Fibroblast of lung (primary cell): Measurements from ENCODE around the gene ARMH4. TPM values are rescaled to one million over a fixed set of nuclear protein-coding genes. Genes with fewer than 3 reads are reported as not detected.

Experiments used
- DNase-seq, 2 donors: peaks; one replicate each; pipeline versions ENCODE4 v3.0.0 to v3.0.0-alpha.2; 2010; ENCODE audit warnings: low read depth in 2 of 2
- H2AFZ ChIP-seq: 2 replicates; pipeline ENCODE4 v1.5.1; 2012; ENCODE audit warnings: low read length, control low read depth, inconsistent platforms
- H3K27ac ChIP-seq: 2 replicates; pipeline ENCODE4 v1.5.1; 2011; ENCODE audit warnings: low read length, control low read depth; ENCODE audit not compliant: insufficient read depth
- H3K27me3 ChIP-seq: 2 replicates; pipeline ENCODE4 v1.5.1; 2011; ENCODE audit warnings: mild to moderate bottlenecking, low read length; ENCODE audit not compliant: control insufficient read depth, insufficient read depth
- H3K36me3 ChIP-seq: 2 replicates; pipeline ENCODE4 v1.5.1; 2011; ENCODE audit warnings: low read length; ENCODE audit not compliant: control insufficient read depth, insufficient read depth
- H3K4me1 ChIP-seq: 2 replicates; pipeline ENCODE4 v1.5.1; 2011; ENCODE audit warnings: low read length; ENCODE audit not compliant: control insufficient read depth, insufficient read depth; ENCODE audit errors: extremely low read depth
- H3K4me2 ChIP-seq: 2 replicates; pipeline ENCODE4 v1.5.1; 2011; ENCODE audit warnings: low read length, control low read depth; ENCODE audit not compliant: insufficient read depth; ENCODE audit errors: extremely low read depth
- H3K4me3 ChIP-seq, 4 experiments: fragments of 200-600 bp in 1 of 4; sonication (generic) in 1 of 4; replicated peaks in 1 of 4; 2 replicates each; pipeline ENCODE4 v1.5.1; 2011 to 2016; ENCODE audit warnings: low read length in 4 of 4, low read depth in 3 of 4, mild to moderate bottlenecking in 3 of 4, control low read depth in 2 of 4, inconsistent platforms in 1 of 4, mixed read lengths in 1 of 4; ENCODE audit not compliant: insufficient read depth in 1 of 4; ENCODE audit errors: control extremely low read depth in 1 of 4
- H3K79me2 ChIP-seq: 2 replicates; pipeline ENCODE4 v1.5.1; 2012; ENCODE audit warnings: mild to moderate bottlenecking, low read length, inconsistent platforms; ENCODE audit not compliant: control insufficient read depth, insufficient read depth
- H3K9ac ChIP-seq: 2 replicates; pipeline ENCODE4 v1.5.1; 2011; ENCODE audit warnings: mild to moderate bottlenecking, low read length, control low read depth; ENCODE audit not compliant: insufficient read depth
- H3K9me3 ChIP-seq: 2 replicates; pipeline ENCODE4 v1.5.1; 2012; ENCODE audit warnings: low read depth, low read length; ENCODE audit not compliant: control insufficient read depth, insufficient read depth
- H4K20me1 ChIP-seq: 2 replicates; pipeline ENCODE4 v1.5.1; 2011; ENCODE audit warnings: low read length; ENCODE audit not compliant: control insufficient read depth, insufficient read depth; ENCODE audit errors: extremely low read depth
- EZH2 ChIP-seq: IDR thresholded peaks from 2 replicates; pipeline ENCODE4 v1.5.1; 2012; ENCODE audit warnings: low read length, control low read depth, mild to moderate bottlenecking; ENCODE audit errors: missing control alignments
- polyA plus RNA-seq, 2 donors: library from polyadenylated mRNA; depleted of rRNA in 1 of 2; stranded (reverse) in 1 of 2; unstranded in 1 of 2; fragments of >200 nt; gene quantifications; 2 replicates each; pipeline ENCODE4 v1.2.1, GENCODE V29; 2011 to 2012; ENCODE audit warnings: missing spikeins in 1 of 2
- total RNA-seq: library from RNA; depleted of rRNA; stranded (reverse); fragments of >200 nt; gene quantifications from 2 replicates; pipeline ENCODE4 v1.2.1, GENCODE V29; 2014
- TF ChIP-seq, protein P1 (sequence below), 2 donors: IDR thresholded peaks in 1 of 2; conservative IDR thresholded peaks in 1 of 2; 1 replicate in 1 of 2; 2 replicates in 1 of 2; pipeline ENCODE4 v1.5.1; 2011 to 2012; ENCODE audit warnings: low read length in 2 of 2, control low read depth in 1 of 2, inconsistent platforms in 1 of 2, low read depth in 1 of 2, mild to moderate bottlenecking in 1 of 2

The ARMH4 gene
- total and polyA plus RNA-seq, 2 donors (not counting 1 experiment from before 2014, with no cell fraction given) = 6.3 to 6.8 TPM

DNA sequence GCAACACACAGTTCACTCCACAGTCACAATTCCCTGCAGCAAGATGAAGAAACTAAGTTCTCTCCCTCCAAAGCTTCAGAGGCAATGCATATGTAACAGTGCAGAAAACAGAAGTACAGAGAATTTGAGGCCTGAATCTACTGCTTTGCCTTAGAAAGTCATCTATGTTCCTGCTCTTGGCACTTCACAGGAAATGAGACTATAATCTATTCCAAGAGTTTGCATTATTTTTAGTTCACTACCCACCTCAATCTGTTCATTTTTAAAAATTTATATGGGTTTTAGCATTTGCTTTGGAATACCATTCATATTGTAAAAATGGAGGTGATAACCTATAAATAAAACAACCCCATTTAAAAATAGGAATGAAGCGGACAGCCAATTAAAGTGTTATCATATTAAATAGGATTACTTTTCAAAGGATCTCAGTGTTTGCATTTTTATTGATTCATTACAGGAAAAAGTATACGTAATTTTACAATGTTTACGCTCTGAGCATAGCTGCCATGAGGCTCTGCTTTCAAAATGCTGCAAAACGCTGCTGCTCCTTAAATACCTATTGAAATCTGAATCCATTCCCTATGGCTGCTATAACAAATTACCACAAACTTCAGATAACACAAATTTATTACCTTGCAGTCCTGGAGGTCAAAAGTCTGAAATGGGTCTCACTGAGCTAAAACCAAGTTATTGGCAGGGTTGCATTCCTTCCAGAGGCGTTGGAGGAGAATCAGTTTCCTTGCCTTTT is 60.0 kb downstream of the ARMH4 start:
- no peak overlapping the region for H2AFZ ChIP-seq
- H4K20me1 ChIP-seq = no peaks in the 10 kb centered on the region
- TF ChIP-seq, protein P1, sequence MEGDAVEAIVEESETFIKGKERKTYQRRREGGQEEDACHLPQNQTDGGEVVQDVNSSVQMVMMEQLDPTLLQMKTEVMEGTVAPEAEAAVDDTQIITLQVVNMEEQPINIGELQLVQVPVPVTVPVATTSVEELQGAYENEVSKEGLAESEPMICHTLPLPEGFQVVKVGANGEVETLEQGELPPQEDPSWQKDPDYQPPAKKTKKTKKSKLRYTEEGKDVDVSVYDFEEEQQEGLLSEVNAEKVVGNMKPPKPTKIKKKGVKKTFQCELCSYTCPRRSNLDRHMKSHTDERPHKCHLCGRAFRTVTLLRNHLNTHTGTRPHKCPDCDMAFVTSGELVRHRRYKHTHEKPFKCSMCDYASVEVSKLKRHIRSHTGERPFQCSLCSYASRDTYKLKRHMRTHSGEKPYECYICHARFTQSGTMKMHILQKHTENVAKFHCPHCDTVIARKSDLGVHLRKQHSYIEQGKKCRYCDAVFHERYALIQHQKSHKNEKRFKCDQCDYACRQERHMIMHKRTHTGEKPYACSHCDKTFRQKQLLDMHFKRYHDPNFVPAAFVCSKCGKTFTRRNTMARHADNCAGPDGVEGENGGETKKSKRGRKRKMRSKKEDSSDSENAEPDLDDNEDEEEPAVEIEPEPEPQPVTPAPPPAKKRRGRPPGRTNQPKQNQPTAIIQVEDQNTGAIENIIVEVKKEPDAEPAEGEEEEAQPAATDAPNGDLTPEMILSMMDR (conservative IDR thresholded peaks at IDR 0.05 in 1 of 2, IDR thresholded peaks at IDR 0.05 in 1 of 2; ENCODE audit: low read depth in 1 of 2, low read length in 2 of 2) = no peak
- no peak for TF ChIP-seq EZH2
- no peaks in the 10 kb centered on the region for H3K9me3 ChIP-seq
- no peaks in the 10 kb centered on the region for H3K4me1 ChIP-seq
- H3K27ac ChIP-seq = no peak overlapping the region
- H3K27me3 ChIP-seq = no peaks in the 10 kb centered on the region
- no peaks in the 10 kb centered on the region for H3K79me2 ChIP-seq
- DNase-seq = no peak
- H3K4me3 ChIP-seq = no peak overlapping the region
- no peak overlapping the region for H3K9ac ChIP-seq
- H3K4me2 ChIP-seq = no peak overlapping the region
- H3K36me3 ChIP-seq = no peaks in the 10 kb centered on the region

DNA sequence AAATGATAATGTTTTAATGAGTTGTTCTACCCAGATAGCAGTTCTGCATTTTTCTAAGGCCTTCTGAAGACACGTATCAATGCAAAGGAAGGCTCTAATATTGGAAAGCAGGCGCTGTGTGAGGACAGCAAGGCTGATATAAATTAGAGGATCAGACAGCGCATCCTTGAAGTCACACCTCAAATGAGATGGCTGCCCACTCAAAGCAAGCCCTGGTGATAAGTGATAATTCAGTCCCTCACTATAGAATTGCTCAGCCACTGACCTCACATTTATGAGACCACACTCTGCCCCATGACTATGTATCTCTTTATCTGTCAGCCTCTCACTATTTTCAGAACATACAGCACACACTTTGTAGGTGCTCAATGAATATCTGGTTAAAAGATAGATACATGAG is 62.4 kb downstream of the ARMH4 start:
- Histone ChIP-seq H3K4me2 (no peak overlapping the region), H3K4me1 (no peaks in the 10 kb centered on the region)

DNA sequence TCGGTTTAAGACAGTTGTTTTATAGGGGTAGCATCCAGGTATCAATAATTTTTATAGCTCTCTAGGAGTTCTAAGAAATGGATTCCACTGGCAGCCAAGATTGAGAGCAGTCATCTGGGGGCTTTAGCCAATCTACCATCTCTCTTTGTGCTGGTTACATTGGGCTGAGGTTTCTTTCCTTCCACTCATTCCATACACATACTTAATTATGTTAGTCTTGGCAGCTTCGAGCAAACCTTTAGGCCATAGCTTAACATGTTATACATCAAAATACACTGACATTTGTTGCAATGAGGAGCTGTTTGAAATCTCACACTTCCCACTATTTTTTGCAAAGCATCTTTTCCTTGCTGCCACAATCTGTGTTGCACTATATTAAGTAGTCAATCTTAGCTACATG is 63.1 kb downstream of the ARMH4 start:
- Histone ChIP-seq H3K9ac (no peak overlapping the region), H3K27me3 (no peaks in the 10 kb centered on the region), H3K36me3 (no peaks in the 10 kb centered on the region), H3K79me2 (no peaks in the 10 kb centered on the region), H3K9me3 (no peaks in the 10 kb centered on the region), H3K4me3 (no peak overlapping the region), H2AFZ (no peak overlapping the region), H4K20me1 (no peaks in the 10 kb centered on the region), H3K4me2 (no peak overlapping the region), H3K27ac (no peak overlapping the region), H3K4me1 (no peaks in the 10 kb centered on the region)
- TF ChIP-seq, protein P1 (conservative IDR thresholded peaks at IDR 0.05 in 1 of 2, IDR thresholded peaks at IDR 0.05 in 1 of 2; ENCODE audit: low read depth in 1 of 2, low read length in 2 of 2) = no peak
- TF ChIP-seq EZH2 = no peak
- peak; percentile 15 to 19 for DNase-seq

More for the DNA sequence above, 62.4 kb downstream of the ARMH4 start:
- no peak overlapping the region for H3K4me3 ChIP-seq
- no peaks in the 10 kb centered on the region for H3K79me2 ChIP-seq
- TF ChIP-seq, protein P1 (conservative IDR thresholded peaks at IDR 0.05 in 1 of 2, IDR thresholded peaks at IDR 0.05 in 1 of 2; ENCODE audit: low read depth in 1 of 2, low read length in 2 of 2) = no peak
- no peak for TF ChIP-seq EZH2
- H3K36me3 ChIP-seq = no peaks in the 10 kb centered on the region
- no peak overlapping the region for H3K27ac ChIP-seq
- no peaks in the 10 kb centered on the region for H4K20me1 ChIP-seq
- H3K9ac ChIP-seq = no peak overlapping the region
- H3K9me3 ChIP-seq = no peaks in the 10 kb centered on the region
- H2AFZ ChIP-seq = no peak overlapping the region
- DNase-seq = no peak
- H3K27me3 ChIP-seq = no peaks in the 10 kb centered on the region
